ENCODE results near the gene LARP4B.

DNA sequence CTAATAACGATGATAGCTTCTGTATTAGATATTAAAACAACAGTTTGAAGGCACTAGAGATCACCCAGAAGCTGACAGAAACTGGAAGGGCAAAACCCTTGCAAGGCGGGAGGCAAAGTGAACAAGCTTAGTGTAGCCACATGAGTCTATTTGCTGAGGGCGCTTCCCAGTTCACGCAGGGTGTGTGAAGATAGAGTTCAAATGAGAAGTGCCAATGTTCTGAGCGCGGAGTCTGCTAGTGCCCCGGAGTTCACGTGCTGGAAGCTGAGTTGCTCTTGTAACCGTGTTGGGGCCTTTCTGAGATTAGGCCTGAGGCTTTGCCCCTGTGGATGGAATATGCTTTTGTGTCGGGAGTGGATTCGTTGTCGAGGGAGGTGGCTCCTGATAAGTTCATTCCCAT lies 40.1 kb upstream of the LARP4B start:
- no peak for TF ChIP-seq CTCF (IDR thresholded peaks at IDR 0.05 in 2 of 3, conservative IDR thresholded peaks at IDR 0.05 in 1 of 3; ENCODE audit: borderline replicate concordance in 1 of 3, insufficient read depth in 1 of 3, low read depth in 2 of 3, low read length in 2 of 3)
- no peak for TF ChIP-seq ATF3 (IDR thresholded peaks at IDR 0.05)
- TF ChIP-seq SIN3A (IDR thresholded peaks at IDR 0.05; ENCODE audit: low read depth): no peak

All from HCT116 (cell line).